ENCODE measurements around the gene POLRMT.

Gene POLRMT

GRCh38 chr19:618674-619285 lies 14.6 kb downstream of the POLRMT start:
- H3K4me3 ChIP-seq (ENCODE audit: control insufficient read depth, low read depth, low read length), result no peak overlapping the region
- no peak for TF ChIP-seq CTCF (IDR thresholded peaks at IDR 0.05; ENCODE audit: control insufficient read depth, insufficient read depth, low read depth, low read length, missing control alignments)
- DNase-seq (ENCODE audit: low read depth), result no peak

DNA sequence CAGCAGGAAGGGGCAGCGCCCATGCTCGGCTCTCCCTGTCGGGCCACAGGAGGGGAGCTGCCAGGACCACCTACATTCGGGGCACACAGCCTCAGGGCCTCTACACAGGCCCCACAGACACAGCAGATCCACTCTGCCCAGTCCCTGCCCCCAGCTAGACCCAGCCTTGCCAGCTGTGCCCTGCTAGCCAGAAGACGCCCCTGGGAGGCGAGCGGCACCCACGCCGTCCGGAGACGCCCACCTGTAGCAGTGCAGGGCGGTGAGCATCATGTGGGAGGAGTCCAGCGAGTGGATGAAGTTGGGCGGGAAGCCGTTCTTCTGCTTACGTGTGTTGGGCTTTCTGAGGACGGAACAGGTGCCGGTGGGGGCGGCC lies 15.1 kb downstream of the POLRMT start:
- no peak overlapping the region for H3K4me3 ChIP-seq (ENCODE audit: control insufficient read depth, low read depth, low read length)
- no peak for DNase-seq (ENCODE audit: low read depth)
- TF ChIP-seq CTCF (IDR thresholded peaks at IDR 0.05; ENCODE audit: control insufficient read depth, insufficient read depth, low read depth, low read length, missing control alignments), result no peak

DNA sequence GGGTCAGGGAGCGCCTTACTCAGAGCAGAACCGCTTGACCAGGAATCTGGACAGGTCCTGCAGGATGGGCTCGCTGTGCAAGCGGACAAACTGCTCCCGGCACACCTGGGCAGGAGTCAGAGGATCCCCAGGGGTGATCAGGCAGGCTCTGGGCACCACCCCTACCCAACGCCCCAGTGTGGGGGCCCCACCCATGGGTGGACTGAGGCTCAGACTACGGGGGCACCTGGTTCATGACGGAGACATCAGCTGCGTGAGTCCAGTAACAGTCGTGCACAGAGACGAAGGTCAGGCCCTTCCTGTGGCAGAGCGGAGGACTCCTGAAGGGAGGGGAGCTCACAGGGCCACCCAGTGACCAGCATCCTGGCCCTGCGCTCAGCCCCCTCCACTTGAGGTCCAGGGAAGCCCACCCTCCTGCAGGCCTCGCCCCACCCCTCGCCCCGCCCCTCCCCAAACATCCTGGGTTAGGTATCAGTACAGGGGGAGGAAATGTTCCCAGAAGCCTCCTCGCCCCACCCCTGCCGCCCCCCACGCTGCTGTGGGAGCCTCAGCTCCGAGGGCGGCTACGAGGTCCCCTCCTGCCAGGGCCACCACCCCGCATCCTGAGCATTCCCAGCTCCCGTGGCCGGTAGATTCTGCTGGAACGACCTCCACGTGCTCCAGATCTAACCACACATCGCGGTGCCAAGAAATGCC lies 15.6 kb downstream of the POLRMT start:
- DNase-seq (ENCODE audit: low read depth), result no peak
- no peak for TF ChIP-seq CTCF (IDR thresholded peaks at IDR 0.05; ENCODE audit: control insufficient read depth, insufficient read depth, low read depth, low read length, missing control alignments)
- H3K4me3 ChIP-seq (ENCODE audit: control insufficient read depth, low read depth, low read length), result no peak overlapping the region

DNA sequence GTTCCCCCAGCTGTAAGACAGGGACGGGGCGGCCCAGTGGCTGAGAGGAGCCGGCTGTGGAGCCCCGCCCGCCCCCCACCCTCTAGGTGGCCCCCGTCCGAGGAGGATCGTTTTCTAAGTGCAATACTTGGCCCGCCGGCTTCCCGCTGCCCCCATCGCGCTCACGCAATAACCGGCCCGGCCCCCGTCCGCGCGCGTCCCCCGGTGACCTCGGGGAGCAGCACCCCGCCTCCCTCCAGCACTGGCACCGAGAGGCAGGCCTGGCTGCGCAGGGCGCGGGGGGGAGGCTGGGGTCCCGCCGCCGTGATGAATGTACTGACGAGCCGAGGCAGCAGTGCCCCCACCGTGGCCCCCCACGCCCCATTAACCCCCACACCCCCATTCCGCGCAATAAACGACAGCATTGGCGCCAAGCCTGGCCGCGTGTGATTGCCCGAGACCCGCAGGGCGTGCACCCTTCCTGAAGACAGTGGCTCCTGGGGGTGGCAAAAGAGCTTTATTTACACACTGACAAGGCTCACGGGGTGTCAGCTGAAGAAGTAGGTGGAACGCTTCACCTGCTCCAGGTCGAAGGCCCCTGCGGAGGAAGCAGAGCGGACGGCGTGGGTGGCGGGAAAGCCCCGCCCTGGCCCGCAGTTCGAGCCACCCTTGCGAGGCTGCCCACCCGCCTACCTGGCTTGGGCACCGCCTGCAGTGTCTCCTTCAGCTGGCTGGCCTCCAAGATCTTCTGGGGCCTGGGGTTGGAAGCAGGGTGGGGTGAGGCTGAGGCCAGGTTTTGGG lies 16.4 kb downstream of the POLRMT start:
- no peak overlapping the region for H3K4me3 ChIP-seq (ENCODE audit: control insufficient read depth, low read depth, low read length)
- TF ChIP-seq CTCF (IDR thresholded peaks at IDR 0.05; ENCODE audit: control insufficient read depth, insufficient read depth, low read depth, low read length, missing control alignments), result no peak
- no peak for DNase-seq (ENCODE audit: low read depth)

GRCh38 chr19:616062-616700 lies 17.2 kb downstream of the POLRMT start:
- DNase-seq (ENCODE audit: low read depth), result no peak

More at GRCh38 chr19:616062-616700, 17.2 kb downstream of the POLRMT start:
- no peak overlapping the region for H3K4me3 ChIP-seq (ENCODE audit: control insufficient read depth, low read depth, low read length)
- TF ChIP-seq CTCF (IDR thresholded peaks at IDR 0.05; ENCODE audit: control insufficient read depth, insufficient read depth, low read depth, low read length, missing control alignments), result no peak

Data from AG09309 (cell line).